ENCODE measurements around the gene KMT2C.
A peak's percentile ranks its signal among the peaks of the same experiment; 100 is the strongest.
"Not testable (repeated sequence)": the region's sequence is repeated elsewhere in the genome, so short reads cannot be mapped to it uniquely, and the experiment has no call there.

Gene KMT2C

DNA sequence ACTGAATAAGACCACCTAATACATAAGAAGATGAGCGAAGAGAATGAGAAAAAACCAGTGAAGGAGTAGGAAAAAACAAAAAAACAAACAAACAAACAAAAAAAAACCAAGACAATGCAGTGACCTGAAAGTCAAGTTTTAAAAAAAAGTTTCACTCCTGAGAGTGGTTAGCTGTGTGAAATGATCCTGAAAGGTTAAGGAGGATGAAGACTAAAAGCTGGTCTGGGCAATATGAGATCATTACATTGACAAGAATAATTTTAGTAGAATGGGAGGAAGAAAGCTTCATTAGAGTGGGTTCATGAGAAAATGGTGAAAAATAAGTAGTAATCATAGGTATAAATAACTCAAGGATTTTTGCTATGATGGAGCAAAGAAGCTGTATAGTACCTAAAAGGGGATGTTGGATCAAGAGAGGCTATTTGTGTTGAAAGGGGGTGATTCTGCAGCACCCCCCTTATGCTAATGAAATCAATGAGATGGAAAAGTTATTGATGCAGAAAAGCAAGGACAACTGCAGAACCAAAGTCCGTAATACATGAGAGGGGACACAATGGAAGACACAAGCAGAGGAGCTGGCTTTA, 80.2 kb downstream of the KMT2C start:
- no peak for DNase-seq (ENCODE audit: low spot score)

DNA sequence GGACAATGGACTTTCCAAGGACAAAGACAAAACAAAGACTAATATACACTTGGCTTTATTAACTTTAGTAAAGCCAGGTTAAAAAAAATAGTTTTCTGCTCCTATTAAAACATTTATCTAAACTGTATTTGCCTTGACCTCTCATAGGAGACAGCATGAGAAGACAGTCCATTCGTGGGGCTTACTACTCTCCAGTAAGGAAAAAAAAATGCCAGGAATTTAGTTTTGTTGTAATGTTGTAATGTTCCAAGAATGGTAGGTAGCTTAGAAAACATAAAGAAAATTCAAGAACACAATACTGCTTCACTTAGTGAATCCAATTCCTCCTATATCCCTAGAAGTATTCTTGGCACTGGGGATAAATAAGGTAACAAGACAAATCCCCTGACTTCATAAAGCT, 81.7 kb downstream of the KMT2C start:
- no peak for DNase-seq (ENCODE audit: low spot score)

DNA sequence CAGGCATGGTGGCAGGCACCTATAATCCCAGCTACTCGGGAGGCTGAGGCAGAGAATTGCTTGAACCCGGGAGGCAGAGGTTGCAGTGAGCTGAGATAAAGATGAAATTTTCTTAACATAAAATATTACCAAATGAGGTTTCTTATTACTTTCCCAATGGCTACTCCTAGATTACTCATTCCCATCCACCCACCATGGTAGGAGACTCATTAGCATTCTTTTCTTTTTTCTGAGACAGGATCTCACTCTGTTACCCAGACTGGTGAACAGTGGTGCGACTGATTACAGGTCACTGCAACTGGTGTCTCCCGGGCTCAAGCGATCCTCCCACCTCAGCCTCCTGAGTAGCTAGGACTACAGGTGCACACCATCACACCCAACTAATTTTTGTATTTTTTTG, 82.5 kb downstream of the KMT2C start:
- not testable (repeated sequence) for DNase-seq (ENCODE audit: low spot score)

DNA sequence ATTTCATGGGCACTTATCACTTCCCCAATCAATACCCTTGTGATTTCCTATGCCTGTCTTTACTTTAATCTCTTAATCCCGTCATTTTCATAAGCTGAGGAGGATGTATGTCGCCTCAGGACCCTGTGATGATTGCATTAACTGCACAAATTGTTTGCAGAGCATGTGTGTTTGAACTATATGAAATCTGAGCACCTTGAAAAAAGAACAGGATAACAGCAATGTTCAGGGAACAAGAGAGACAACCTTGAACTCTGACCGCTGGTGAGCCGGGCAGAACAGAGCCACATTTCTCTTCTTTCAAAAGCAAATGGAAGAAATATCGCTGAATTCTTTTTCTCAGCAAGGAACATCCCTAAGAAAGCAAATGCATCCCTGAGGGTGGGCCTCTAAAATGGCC, 84.1 kb downstream of the KMT2C start:
- not testable (repeated sequence) for DNase-seq (ENCODE audit: low spot score)

DNA sequence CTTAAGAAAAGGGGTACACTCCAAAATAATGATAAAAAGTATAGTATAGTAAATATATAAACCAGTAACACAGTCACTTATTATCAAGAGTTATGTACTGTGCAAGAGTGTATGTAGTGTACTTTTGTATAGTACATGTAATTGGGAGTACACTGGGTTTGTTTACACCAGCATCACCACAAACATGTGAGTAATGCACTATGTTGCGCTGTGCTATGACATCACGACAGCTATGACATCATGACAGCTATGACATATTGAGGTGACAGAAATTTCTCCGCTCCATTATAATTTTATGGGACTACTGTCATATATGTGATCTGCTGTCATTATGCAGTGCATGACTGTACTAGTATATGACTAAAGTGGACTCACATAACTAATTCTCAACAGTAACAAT, 84.6 kb downstream of the KMT2C start:
- DNase-seq (ENCODE audit: low spot score), result no peak

DNA sequence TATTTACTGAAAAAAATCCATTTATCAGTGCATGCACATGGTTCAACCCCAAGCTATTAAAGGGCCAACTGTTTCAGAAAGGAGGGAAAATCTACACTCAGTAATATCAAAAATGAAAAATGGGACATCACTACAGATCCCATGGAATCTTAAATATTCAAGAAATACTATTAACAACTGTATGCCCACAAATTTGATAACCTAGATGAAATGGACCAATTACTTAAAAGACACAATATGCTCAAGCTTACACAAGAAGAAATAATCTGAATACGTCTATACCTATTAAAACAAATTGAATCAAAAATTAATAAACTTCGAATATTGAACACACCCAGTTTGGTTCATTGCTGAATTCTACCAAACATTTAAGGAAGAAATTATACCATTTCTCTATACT, 87.9 kb downstream of the KMT2C start:
- no peak for DNase-seq (ENCODE audit: low spot score)

DNA sequence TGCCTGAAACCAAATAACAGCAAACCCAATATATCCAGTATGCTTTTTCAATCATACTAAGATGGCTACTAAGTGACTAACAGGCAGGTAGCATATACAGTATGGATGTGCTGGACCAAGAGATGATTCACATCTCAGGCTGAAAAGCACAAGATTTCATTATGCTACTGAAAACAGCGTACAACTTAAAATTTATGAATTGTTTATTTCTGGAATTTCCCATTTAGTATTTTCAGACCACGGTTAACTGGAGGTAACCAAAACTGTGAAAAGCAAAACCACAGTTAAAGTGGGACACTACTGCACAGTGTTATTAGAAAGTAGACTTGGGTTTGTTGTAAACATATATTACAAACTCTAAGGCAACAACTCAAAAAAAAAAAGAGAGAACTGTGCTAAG, 91.5 kb downstream of the KMT2C start:
- DNase-seq (ENCODE audit: low spot score), result no peak

DNA sequence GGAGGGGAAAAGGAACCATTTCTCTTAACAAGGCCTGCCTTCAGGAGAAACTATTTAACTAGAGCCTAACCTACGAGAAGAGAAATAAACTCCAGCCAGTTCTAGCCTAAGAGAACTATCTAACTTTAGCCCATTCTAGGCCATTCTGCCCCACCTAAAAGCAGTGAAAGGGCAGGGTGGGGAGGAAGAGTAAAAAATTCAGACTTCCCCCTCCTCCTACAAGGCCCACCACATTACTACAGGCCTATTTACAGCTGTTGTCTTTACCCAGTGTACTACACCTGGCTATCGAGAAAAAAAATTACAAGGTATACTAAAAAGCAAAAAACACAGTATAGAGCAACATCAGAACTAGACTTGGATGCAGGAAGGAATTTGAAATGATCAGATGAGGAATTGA, 93.0 kb downstream of the KMT2C start:
- DNase-seq (ENCODE audit: low spot score), result no peak

DNA sequence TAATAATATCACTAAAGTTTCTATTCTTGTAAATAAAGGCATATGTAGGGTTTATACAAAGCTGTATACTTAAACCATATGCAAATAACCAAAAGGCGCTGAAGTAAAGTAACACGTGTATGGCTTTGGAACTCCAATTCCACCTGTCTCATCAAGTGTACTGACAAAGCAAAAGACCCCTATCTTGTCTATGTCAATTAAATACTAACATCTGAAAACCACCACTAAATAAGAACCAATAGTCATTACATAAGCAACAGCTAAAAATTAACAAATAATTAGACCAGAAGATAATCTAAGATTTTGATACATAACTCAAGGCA, 93.9 kb downstream of the KMT2C start:
- DNase-seq (ENCODE audit: low spot score), result no peak

DNA sequence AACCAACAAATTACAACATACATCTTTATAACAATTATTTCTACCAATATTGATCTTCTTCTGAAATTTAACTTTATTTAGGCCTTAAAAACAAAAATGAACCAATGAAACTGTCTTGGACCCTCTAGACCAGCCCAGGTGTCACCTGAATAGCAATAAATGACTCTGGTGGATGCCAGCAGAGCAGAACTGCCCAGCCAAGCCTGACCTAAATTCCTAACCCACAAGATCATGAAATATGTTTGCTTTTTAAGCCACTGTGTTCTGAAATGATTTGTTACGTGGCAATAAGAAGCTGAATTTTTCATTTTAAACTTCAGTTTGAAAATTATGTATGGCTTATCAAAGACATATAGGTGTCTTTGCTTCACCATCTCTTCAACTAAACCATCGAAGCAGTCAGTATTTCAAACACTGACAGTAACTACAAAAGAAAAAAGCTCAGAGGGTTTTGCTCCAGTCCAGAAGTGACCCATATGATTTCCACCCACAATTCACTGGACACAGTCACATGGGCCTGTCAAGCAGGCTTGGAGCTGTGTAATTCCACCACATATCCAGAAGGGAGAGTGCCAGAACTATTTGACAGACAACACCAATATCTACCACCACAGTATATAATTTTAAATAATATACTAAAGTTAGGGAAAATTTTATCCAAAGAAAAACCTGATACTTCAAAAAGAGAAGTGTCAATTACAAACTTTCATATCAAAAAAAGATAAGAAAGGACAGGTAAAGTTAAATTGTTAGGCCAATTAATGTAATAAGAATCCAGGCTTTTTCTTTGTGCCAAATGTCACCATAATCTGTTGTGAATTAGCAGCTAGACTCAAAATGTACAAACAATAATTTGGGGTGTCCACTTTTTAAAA, 94.5 kb downstream of the KMT2C start:
- DNase-seq (ENCODE audit: low spot score), result peak; percentile 54

DNA sequence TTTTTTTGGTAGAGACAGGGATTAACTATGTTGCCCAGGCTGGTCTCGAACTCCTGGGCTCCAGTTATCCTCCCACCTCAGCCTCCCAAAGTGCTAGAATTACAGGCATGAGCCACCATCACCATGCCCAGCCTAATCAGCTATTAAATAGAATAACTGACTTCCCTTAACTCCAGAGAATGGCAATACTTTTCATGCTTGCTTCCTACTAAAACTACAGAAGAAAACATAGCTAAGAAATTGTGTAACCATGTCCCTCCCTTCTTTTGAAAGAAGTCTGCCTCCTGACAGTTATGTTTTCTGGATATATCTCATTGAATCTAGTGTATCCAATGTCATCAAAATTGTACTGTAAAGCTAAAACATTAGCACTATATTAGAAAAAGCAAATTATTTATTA, 95.6 kb downstream of the KMT2C start:
- DNase-seq (ENCODE audit: low spot score), result no peak

DNA sequence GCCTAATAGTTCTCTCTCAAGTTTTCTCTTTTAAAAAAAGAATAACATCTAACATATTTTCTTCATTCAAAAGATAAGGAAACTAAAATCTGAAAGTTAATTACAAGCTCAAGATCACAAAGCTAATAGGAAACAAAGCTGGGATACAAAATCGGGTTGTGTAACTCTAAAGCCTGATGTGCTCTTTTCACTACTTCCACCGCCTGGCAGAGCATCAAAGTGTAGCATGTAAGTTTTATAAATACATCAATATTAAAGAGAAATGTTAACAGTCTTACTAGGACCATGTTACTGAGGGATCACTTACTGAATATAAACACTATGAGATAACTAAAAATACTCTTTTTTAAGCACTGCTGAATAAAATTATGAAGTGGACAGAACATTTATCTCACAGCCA, 97.2 kb downstream of the KMT2C start:
- DNase-seq (ENCODE audit: low spot score), result no peak

DNA sequence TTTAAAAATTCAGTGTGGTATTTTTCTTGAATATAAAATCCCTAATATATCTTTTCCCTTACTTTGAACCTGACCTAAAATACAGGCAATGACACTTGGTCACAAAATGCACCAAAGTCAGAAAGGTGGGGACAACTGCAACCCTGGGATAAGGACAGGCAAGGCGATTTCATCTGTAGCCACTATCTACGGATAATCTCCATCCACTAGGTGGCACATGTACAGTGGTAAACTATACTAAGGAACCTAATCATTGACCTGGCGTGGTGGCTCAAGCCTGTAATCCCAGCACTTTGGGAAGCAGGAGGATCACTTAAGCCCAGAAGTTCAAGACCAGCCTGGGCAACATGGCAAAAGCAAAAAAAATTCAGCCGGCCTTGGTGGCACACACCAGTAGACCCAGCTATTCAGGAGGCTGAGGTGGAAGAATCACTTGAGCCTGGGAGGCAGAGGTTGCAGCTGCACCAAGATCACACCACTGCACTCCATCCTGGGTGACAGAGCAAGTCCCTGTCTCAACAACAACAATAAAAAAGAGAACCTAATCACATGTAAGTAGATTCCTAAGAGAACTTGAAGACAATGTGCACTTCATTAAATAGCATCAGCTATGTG, 98.9 kb downstream of the KMT2C start:
- peak; percentile 7 for DNase-seq (ENCODE audit: low spot score)

DNA sequence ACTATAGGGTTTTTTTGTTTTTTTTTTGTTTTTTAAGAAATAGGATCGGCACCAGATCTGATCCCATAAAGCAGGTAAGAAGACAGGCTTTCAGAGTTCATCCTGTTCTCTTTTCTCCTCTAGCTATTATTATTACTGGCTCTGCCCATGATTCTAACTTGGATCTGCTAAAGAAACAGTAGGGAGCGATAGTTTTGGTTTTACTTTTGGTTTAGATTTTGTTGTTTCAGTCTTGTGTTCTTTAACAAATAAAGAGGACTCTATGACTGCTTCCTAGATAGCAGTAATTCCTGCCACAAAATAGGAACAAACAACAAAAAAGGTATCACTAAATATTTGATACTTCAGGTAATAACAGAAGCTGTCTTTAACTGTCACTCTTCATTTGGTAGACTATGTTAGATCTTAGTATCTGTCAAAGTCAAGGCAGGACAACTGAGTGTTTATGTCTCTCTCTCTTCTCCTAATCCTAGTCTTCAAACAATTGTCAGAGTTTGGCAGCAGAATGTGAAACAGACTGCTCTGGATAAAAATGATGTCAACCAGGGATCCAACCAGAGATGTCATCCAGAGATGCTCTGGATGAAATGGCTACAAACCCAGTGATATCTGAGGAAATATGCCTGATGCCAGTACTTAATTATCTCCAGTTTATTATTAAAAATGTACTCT, 99.8 kb downstream of the KMT2C start:
- DNase-seq (ENCODE audit: low spot score), result no peak

DNA sequence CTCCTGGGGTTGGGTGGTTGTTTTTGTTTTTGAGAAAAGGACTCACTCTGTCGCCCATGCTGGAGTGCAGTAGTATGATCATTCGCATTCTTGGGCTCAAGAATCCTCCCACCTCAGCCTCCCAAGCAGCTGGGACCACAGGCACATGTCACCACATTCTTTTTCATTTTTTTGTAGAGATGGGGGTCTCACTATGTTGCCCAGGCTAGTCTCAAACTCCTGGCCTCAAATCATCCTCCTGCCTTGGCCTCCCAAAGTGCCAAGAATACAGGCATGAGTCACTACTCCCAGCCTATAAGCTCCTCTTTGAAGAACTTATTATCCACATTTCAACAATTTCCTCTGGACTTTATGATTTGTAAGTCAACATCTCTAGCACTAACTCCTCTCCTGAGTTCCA, 102.7 kb downstream of the KMT2C start:
- no peak for DNase-seq (ENCODE audit: low spot score)

DNA sequence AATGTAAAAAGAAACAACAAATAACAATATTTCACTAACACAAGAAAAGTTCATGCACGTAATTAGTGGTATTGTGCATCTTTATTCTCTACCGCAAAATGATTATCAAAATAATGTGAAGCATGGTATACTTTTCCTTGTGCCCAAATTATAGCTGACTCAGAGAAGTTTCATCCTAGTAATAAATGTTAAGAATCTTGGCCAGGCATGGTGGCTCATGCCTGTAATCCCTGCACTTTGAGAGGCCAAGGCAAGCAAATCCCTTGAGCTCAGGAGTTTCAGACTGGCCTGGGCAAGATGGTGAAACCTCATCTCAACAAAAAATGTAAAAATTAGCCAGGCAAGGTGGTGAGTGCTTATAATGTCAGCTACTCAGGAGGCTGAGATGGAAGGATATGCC, 105.0 kb downstream of the KMT2C start:
- no peak for DNase-seq (ENCODE audit: low spot score)

DNA sequence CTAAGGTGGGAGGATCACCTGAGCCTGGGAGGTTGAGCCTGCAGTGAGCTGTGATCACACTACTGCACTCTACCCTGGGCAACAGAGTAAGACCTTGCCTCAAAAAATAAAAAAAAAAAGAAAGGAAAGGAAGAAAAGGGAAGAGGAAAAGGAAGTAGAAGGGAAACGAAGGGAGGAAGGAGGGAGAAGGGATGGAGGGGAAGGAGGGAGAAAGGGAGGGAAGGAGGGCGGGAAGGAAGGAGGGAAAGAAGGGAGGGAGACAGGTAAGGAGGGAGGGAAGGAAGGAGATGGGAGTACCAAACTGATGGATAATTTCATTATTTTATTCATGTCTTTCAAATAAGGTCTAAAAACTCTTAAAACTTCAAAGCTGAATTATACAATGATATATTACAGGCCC, 106.3 kb downstream of the KMT2C start:
- DNase-seq (ENCODE audit: low spot score), result no peak

DNA sequence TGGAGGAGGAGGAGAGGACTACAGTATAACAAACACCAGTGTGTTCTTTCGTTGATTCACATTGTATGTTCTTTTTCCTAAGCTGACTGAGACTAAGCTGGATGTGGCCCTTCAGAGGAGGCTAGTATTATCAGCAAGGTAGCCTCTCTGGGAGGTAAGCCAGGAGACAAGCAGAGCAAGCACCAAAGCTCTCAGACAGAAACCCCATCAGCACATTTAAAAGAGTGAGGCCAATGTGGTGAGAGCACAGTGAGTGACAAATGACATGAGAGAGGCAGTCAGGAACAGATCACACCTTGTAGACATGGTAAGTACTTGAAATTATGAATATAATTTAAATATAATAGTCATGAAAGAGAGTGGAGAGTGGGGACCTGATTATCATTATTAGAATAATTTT, 107.6 kb downstream of the KMT2C start:
- no peak for DNase-seq (ENCODE audit: low spot score)

DNA sequence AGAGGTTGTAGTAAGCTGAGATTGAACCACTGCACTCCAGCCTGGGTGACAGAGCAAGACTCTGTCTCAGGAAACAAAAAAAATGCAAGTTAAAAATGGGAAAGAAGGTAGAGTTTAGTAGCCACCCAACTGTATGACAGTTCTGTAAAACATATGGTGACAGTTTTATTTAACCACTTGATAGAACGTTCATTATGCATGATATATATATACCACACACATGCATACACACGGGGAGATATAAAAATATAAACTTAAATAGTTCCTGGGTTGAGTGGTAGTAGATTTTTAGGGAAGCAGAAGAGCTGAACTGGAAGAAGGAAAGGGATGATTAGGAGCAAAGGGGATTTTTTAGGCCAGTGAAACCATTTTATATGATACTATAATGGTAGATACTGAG, 120.0 kb downstream of the KMT2C start:
- DNase-seq (ENCODE audit: low spot score), result no peak

DNA sequence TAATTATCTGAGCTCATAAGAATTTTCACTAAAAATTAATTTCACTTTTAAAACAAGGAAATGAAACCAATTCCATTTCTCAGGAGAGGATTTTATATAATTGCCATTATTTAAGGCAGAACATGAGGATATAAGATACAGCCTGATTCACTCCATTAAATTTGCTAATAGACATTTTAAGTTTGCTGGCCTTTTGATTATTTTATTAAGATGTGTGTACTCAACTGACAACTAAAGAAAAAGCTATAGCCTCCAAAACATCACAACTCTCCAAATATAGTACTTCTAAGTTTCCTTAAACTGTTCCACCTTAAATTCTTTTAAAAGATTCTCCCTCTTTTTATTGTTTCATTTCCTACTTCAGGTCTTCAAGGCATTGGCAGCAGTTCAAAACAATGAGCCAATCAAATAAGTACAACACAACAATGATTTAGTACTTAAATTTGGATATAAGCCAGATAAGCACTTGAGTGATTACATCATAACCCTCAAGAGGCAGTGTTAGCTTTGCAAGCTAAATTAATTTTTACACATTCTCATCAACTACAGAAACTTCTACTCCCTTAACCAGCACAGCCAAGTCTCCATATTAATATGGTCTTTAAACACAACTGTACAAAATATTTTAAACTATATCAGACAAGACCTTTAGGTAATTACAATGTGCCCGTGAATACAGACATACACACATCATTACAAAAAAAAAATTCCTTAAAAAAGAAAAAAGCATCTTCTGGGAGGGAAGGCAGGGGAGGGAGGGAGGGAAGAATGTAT, 121.8 kb downstream of the KMT2C start:
- DNase-seq (ENCODE audit: low spot score), result peak; percentile 42

DNA sequence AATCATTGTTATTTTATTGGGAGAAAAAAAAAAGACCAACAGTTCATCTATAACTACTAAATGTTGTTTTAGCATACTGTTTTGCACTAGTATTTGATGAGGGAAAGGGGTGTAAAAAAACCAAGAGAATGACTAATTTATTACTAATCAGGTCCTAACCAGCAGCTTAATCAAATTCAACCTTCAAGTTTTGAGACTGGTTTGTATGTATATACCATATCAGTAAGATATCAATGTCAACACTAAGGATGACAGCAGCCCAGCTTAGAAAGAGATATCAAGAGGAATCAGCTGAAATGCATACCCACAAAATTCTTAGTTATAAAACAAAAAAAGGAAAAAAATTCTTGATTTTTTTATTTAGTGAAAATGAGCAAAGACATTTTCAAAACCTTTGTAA, 122.6 kb downstream of the KMT2C start:
- no peak for DNase-seq (ENCODE audit: low spot score)

DNA sequence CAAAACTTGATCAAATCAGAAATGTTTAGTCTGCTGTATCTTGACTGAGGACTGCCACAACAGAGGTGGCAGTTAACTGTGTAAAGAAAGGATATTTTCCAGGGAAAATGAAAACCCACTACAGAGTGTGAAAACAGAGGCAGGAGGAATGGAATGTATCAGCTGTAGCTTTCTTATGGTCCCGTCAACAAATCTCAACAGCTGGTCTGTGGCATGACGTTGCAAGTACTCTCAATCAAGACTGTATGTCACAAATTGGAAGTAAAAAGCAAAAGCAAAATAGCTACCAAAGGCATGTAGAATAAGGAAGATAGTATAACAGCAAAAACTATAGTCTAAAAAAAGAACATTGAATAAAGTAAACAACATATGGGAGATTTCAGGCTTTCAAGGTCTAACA, 123.5 kb downstream of the KMT2C start:
- DNase-seq (ENCODE audit: low spot score), result no peak
